Fibroblast of gingiva (primary cell): Measurements from ENCODE around the gene SF3A1.
"Not testable (repeated sequence)": the region's sequence is repeated elsewhere in the genome, so short reads cannot be mapped to it uniquely, and the experiment has no call there.

Experiments
- DNase-seq: peaks from one replicate; pipeline ENCODE4 v3.0.0-alpha.2; 2011; ENCODE audit warnings: low read depth

SF3A1 gene

DNA sequence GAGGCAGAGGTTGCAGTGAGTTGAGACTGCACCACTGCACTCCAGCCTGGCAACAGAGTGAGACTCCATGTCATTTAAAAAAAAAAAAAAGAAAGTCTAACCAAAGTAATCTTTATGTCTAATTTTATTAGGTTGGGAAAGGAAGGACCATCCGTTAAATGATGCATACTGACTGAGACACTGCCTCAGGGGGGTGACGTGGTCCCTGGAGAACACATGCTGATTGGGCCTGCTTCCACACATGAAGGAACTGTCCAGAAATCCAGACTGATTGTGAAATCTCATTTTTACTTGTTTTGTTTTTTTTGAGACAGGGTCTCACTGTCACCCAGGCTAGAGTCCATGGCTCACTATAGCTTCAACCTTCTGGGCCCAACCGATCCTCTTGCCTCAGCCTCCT is 5.5 kb downstream of the SF3A1 start:
- peak; percentile 47 for DNase-seq

DNA sequence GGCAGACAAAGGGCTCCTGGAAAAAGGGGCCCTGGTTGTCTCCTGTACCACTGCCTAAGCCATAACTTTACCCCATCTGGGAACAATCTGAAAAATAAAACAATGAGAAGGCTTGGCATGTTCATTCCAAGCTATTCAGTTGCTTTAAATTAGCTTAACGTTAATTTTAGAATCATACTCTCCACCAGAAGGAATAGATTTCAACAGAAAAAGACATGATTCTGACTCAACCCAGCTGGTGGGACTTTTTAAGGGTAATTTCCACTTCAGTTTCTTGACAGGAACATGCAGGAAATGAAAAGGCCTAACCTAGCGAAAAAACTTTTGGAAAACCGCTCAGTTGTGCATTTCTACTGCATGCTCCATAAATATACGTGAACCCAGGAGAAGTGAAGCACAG is 7.9 kb downstream of the SF3A1 start:
- DNase-seq, result peak; percentile 78

DNA sequence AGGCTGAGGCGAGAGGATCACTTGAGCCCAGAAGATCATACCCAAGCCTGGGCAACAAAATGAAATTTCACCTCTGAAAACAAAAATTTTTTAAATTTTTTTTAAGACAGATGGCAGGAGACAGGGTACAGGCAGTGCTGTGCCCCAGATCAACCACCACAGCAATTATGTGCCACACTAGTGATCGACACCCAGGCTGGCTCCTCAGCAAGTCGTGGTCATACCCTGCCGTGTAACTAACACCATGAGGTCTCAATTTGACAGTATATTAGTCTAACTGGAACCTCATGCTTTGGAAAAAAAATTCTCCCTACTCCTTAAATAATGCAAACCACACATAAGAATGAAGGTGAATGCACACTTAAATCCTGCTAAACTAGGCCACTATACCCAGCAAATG is 8.3 kb downstream of the SF3A1 start:
- DNase-seq, result no peak

DNA sequence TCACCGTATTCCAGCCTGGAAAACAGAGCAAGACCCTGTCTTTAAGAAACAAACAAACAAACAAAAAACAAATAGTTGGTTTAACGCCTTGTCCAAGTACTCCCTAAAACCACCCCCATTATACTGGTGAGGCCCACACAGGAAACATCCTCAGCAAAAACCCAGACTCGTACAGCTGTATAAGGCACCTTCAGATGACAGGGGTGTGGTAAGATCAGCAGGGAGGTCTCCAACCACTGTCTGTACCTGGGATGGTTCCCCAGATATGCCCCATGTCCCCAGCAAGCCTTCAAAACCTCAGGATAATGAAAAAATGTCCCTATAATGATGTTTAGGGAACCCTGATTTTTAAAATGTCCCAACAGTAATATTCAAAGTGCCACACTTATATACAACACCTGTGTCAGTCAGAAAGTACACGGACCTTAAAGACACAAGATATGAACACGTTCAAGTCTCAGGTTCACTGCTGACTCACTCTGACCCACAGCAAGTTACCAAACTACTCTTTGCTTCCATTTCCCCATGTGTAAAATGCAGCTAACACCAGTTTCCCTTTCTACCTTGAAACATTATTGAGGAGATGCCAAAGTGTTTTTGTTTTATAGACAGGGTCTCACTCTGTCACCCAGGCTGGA is 9.3 kb downstream of the SF3A1 start:
- no peak for DNase-seq

DNA sequence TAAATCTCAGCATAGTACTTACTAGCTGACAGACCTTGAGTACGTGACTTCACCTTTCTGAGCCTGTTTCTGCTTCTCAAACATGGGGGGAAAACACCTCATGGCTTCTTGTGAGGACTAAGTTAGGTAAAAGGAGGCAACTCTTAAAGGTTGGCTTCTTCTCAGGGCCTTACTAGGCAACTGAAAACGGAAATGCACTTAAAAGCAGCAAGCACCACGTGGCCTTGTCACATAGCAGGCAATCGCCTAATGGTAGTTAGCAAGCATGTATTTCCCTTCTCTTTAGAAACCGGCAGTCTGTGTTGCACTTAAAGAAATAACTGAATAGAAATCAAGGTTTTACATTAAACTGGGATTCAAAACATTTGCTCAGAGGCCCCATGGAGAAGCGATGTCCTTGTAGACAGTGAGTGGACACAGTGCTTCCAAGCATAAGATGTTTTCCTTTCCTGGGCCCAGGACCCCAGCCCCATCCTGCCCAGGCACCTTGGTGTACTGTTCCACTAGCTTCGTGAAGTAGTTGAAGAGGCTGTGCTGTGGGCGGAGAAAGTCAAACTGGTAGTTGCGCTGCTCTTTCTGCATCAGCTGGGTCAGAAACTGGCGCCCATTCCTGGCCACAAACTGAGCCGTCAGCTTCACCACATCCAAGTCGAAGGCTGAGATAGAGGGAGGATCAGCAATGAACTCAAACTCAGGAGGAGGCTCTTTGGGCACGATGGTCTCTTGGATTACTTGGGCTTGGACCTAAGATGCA is 12.1 kb downstream of the SF3A1 start:
- DNase-seq, result no peak

DNA sequence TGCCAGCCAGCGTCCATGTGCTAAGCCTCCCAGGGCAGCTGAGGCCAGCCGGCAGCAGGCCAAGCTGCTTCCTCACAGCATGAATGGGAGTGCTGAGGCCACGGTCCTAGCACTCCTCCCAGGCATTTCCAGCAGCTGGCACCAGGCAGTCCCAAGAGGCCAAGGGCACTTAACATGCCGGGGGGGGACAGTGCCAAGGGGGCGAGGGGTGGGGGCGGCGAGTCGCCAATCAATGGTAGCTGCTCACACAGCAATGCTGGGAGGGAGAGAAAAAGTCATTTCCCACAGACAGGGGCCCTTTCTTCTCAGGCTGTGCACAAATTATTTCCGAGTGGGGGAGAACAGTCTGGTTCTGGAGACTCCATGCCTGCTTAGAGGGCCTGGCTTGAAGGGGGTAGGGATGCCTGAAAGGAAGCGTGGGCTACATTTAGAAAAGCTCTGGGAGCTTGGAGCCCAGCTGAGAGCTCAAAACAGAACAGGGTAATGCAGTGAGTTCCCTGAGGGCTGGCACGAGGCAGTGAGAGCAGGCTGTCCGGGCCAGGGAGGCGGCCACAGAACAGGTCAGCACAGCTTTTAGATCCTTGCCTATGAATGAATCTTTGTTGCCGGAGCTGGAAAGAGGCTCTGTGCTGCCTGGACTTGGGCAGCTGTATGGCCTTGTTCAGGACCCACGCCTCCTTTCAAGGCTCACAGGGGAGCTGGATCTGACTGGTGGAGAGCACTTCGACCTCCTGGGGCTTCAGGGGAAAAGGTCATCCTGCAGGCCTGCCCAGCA is 15.6 kb downstream of the SF3A1 start:
- no peak for DNase-seq

DNA sequence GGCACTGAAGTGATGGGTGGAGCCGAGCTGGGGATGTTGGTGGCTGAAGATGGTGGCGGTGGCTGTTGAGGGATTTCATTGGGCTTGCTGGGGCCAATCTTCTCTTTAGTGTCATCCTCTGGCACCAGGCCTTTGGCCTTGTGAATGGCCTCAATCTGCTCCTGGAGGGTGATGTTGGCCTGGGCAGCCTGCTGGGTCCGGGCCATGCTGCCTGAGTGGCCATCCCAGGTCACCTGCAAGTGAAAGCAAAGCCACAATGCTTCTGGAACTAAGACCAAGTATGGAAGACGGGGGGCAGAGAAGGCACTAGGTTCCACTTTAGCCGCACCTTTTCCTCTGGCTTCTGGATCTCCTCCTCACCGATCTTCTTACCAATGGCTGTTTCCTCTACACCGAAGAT is 17.9 kb downstream of the SF3A1 start:
- no peak for DNase-seq

DNA sequence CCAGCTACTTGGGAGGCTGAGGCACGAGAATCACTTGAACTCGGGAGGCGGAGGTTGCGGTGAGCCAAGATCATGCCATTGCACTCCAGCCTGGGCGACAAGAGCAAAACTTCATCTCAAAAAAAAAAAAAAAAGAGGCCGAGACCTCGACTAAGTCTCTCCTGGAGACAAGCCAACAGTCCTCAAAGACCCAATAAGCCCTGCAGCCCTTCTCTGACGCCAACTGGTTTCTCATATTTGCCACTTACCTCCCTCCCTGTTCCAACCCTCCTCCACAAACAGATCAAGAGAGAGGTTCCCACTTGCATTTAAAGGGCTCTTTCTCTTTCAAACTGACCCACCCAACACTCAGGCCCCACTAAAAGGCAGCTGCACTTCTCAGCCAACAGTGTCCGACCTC is 18.4 kb downstream of the SF3A1 start:
- DNase-seq, result not testable (repeated sequence)

DNA sequence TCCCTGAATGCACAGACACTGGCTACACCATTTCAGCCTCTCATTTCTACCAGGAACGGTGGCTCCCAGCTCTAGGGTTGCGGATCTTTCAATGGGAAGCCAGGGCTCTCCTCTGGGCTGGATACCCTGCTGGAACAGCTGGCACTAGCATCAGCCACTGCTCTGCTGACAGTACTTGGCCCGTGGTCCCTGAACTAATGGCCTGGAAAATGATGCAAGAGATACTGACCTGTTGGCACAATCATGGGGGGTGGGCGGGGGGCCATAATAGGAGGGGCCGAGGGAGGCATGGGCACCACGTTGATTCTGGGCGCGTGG is 19.3 kb downstream of the SF3A1 start:
- no peak for DNase-seq

DNA sequence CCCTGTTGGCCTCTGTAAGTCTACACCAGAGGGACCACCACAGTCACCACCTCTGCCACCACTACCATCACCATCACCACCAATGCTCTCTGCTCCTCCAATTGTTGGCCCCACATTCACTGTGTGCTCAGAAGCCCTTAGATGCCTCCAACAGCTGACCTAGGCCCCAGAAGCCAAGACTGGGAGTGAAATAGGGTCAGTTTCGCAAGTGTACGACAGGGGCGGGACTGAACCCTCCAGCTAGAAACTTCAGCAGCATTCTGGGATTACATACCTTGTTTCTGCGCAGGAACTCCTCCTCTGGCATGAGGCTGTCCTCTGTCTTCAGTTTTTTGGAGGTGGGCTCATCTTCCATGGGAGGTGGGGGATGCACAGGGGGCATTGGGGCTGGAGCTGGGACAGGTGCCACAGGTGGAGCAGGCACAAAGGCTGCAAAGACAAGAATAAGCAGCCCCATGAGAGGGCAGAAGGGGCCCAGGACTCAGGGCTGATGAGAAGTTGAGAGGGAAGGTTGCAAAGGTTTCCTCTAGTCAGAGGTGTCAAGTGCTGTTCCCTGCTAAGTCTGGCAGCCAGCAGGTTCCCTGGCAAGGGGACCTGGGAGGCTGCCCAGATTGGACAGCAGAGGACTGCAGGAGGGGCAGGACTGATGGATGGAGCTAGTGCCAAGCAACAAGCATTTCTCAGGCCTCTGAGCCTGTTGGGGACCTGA is 19.8 kb downstream of the SF3A1 start:
- DNase-seq, result no peak

DNA sequence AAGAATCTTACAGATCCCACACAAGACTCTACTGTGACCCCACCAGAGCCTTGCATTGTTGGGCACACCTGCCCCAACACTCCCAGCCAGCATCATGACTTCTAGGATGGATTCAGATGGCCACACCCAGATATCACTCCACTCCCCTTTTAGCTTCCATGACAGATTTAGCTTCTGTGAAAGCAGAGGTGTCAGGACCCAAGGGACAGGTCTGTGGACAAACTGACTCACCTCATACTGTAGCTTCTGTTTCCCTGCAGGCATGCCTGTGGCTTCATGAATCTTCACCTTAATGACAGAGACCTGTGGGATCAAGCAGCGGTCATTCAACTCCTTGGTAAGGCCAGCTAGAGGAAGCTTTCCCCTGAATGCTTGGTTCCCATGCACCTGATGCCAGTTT is 21.5 kb downstream of the SF3A1 start:
- DNase-seq, result no peak

DNA sequence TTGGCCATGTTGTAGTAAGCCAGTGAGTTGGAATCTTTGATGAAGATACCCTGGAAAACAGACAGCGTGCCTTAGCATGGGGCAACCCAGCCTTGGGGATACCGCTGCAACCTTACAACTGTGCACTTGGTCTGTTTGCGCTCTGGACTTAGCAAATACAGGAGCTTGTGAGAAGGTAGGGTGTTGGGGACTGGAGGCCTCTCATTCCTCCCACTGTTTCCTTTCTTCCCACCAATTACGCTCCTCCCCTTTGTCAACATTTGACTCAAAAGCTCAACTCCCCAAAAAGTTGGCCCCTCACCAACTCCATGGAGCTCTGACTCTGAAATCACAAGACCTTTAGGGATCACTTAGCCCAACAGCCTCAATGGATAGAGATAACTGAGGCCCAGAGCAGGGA is 22.0 kb downstream of the SF3A1 start:
- DNase-seq, result no peak

DNA sequence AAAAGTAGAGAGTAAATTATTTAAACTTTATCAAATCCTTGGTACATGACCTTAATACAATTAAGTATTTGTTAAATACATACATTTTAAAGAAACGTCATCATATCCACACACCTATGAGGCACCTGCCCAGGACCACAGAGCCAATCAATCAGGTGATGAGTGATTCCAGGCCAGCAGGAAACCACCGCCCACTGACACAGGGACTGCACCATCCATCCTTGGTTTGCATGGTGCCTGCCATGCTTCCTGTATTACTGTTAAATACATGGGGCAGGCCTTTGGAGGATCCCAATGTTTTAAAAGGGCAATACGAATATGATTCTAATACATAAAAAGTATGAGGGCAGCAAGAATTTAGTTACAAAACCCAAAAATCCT is 23.0 kb downstream of the SF3A1 start:
- DNase-seq, result no peak

DNA sequence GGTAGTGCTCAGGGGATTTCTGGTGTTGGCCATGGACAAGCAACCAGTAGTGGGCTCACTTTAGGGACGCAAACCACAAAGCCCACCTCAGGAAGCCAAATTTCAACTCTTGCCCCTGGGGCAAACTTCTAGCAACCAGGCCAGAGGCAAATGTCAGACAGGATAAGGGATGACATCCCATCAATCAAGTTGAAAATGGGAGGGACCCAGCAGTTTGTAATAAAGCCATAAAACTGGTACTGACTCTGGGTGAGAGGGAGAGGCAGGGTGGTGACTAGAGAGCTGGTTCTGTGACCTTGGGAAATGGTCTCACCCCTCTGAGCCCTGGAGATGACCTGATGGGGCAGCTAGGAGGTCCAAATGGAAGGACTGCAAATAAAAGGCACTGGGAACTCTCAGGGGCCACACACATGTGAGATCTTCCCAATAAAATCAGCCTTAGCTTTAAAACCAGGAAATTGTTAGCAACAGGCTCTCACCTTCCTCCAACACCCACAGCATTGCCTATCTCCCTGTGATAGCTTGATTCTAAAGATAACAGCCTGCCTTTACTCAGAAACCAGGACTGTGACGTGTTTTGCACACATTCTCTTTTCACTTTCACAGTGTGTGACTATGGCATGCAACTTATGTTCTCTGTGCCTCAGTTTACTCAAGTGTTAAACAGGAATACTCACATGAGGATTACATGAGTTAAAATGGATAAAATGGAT is 23.5 kb downstream of the SF3A1 start:
- DNase-seq, result no peak

DNA sequence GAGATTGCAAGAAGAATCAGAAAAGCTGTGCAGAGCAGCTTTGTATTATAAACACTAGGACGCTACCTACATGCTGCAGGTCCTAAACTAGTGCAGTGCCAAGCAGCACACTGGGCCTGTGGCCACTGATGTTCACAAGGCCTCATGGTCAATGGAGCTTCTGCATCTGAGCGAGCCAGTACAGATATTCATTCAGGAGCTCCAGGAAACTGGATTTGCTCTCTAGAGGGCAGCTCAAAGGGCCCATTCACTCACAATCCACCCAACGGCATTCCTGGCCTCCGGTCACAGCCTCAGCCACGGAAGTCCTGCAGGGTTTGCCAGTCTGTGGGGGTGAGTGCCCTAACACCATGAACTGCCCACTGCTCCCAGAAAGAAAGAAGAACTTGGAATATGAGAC is 24.1 kb downstream of the SF3A1 start:
- DNase-seq, result no peak

DNA sequence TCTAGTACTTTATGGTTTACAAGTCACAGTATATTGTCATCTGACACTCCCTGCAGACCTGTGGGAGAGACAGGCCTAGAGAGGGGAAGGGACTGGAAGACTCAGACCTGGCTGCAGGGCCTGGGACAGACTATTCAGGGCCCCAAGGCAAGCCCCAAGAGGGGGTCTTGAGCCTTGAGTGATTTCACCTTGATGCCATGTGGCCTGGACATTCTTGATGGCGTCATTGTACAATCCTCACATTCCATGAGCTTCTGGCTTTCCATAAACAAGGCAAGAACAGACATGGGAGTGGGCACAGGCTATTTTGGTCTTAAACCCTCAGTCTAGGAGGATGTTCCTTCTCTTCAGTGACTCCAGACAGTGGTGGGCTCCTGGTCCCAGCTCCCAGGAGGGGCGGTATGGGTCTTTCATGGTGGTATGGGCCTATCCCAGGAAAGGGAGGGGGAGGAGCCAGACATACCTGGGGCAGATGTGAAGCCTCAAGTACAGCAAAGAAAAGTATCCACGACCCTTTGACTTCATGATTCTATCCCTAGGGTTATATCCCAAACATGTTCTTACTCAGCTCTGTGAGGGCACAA is 28.1 kb downstream of the SF3A1 start:
- DNase-seq, result no peak

DNA sequence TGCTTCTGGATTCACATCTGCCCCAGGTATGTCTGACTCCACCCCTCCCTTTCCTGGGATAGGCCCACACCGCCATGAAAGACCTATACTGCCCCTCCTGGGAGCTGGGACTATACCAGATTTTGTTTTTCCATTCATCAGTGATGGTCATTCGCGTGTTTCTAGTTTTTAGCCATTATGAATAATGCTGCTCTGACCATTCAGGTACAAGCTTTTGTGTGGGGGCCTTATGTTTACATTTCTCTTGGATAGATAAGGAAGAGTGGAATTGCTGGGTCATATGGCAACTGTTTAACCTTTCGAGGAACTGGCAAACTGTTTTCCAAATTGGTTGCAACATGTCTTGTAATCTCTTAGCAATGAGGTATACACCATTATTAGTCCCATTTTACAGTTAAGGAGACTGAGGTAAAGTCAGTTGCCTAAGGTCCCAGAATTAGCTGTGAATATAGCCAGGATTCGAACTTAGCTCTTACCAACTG is 28.8 kb downstream of the SF3A1 start:
- DNase-seq, result no peak

DNA sequence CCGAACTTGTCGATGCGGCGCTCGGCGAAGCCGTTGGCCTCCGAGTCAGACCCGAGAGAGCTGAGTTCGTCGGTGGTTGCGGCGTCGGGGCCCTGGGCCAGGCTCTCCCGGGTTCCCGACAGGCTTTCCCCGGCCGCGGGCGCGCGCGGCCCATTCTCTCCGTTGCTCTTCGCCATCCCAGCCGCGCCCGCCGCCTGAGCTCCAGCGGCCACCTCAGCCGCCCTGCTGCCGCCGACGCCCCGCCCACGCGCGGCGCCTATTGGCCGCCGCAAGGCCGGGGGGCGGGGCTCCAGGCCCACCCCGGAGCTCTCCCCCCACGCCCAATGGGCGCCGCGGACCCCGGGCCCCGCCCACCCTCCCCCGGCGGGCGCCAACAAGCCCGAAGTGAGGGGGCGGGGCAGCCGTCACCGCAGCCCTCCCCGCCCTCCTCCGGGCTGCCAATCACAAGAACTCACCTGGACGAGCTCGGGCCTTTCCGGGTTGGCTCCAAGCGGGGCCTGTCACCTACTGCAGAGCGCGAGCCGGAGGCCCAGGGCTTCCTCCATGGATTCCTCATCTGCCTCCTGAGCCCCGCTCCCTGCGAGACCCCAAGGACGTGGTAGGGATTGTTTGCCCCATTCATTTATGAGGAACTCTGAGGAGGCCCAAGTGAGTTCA is 29.9 kb downstream of the SF3A1 start, which contains the start of gene TBC1D10A:
Gene TBC1D10A (minus strand): TSS at position 236 of the 657 bp plus-strand sequence. CDS start 60 bp downstream, at position 176.
- peak; percentile 85 for DNase-seq

DNA sequence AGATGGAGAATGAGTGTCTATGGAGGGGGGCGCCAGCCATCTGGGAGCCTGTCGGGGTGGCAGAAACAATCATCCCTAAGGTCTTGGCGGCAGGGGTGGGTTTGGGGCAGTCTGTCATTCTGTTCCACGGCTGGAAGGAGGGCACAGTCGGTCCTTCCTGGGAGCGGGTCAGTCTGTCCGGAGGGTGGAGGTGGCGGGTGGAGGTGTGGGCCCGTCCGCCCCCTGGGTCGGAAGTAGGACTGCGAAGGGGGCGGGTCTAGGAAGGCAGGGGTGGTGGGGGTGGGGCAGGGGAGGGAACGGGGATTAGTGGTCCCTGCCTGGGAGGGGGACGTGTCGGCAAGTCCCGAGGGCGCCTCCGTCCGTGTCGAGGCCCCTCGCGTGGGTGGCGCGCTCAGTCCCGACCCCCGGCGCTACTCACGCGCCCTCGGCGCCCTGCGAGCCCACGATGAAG is 30.4 kb downstream of the SF3A1 start:
- no peak for DNase-seq

DNA sequence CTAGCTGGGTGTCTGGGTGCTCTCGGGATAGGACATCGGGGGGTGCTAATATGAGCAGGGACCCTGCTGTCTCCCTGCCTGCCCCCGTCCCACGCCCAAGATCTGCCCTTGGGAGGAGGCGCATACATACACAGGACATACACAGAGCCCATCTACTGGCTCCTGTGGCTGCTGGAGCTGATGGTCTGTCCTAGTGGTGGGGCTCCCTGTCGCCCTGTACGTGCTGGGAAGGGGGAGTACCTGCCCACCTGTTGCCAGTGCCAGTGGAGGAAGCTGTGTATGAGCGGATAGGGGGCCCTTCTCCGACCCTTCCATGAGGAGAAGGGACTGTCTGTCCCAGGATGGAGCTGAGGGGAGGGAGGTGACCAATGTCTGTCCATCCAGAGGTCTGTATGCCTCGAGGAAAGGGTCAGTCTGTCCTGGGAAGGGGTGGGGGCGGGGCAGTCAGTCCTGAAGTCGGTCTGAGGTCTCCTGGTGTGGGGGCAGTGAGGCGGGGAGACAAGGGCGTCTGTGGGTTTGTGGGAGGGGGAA is 30.9 kb downstream of the SF3A1 start:
- DNase-seq, result no peak
